DND-41 (cell line): Measurements from ENCODE around the gene EMILIN1.

Source experiments
- ATAC-seq: fragments of 200-7000 bp; cut with Tn5 transposase; 3 replicates; pipeline ENCODE4 v1.9.1; 2021; ENCODE audit warnings: low read depth; ENCODE audit not compliant: insufficient read depth
- DNase-seq: peaks from one replicate; pipeline ENCODE4 v3.0.0-alpha.2; 2020
- H2AFZ ChIP-seq: 2 replicates; pipeline ENCODE4 v1.6.0; 2012; ENCODE audit warnings: low read depth, low read length
- H3K27ac ChIP-seq: 2 replicates; pipeline ENCODE4 v1.5.1; 2012; ENCODE audit warnings: low read length, inconsistent platforms
- H3K27me3 ChIP-seq: fragments of 200-600 bp; sonication (generic); 2 replicates; pipeline ENCODE4 v1.6.0; 2012; ENCODE audit warnings: low read length, mild to moderate bottlenecking, inconsistent platforms; ENCODE audit not compliant: insufficient read depth, poor library complexity
- H3K36me3 ChIP-seq: 2 replicates; pipeline ENCODE4 v1.5.1; 2012; ENCODE audit warnings: low read length, inconsistent platforms; ENCODE audit not compliant: insufficient read depth
- H3K4me1 ChIP-seq: 2 replicates; pipeline ENCODE4 v1.5.1; 2012; ENCODE audit warnings: mild to moderate bottlenecking, low read length; ENCODE audit not compliant: insufficient read depth
- H3K4me2 ChIP-seq: 2 replicates; pipeline ENCODE4 v1.6.0; 2012; ENCODE audit warnings: mild to moderate bottlenecking, moderate library complexity, low read length, inconsistent platforms; ENCODE audit not compliant: insufficient read depth
- H3K4me3 ChIP-seq, 2 experiments: fragments of 200-600 bp in 1 of 2; shearing (Covaris generic) in 1 of 2; 2 replicates each; pipeline ENCODE4 v1.5.1; 2012 to 2016; ENCODE audit warnings: inconsistent platforms in 2 of 2, low read length in 2 of 2, mild to moderate bottlenecking in 2 of 2, low read depth in 1 of 2, moderate library complexity in 1 of 2
- H3K79me2 ChIP-seq: 2 replicates; pipeline ENCODE4 v1.6.0; 2012; ENCODE audit warnings: low read length, inconsistent platforms; ENCODE audit not compliant: insufficient read depth
- H3K9ac ChIP-seq: 2 replicates; pipeline ENCODE4 v1.6.0; 2012; ENCODE audit warnings: low read depth, mild to moderate bottlenecking, inconsistent platforms, low read length, moderate library complexity
- H3K9me3 ChIP-seq: 2 replicates; pipeline ENCODE4 v1.5.1; 2012; ENCODE audit warnings: low read length, moderate library complexity, mild to moderate bottlenecking, inconsistent platforms; ENCODE audit not compliant: insufficient read depth, severe bottlenecking
- H4K20me1 ChIP-seq: 2 replicates; pipeline ENCODE4 v1.6.0; 2012; ENCODE audit warnings: low read length; ENCODE audit not compliant: insufficient read depth
- CTCF ChIP-seq: IDR thresholded peaks from 2 replicates; pipeline ENCODE4 v1.5.1; 2012; ENCODE audit warnings: borderline replicate concordance, low read length, moderate library complexity, mild to moderate bottlenecking; ENCODE audit not compliant: poor library complexity, severe bottlenecking; ENCODE audit errors: extremely low read depth
- EZH2 ChIP-seq: IDR thresholded peaks from 3 replicates; pipeline ENCODE4 v1.6.1; 2012; ENCODE audit warnings: borderline replicate concordance, low read depth, mild to moderate bottlenecking, moderate library complexity, low read length, inconsistent platforms; ENCODE audit not compliant: severe bottlenecking

EMILIN1 gene

GRCh38 chr2:27071277-27071989, 7.0 kb upstream of the EMILIN1 start, which contains the start of gene OST4:
Gene OST4, minus strand, starts transcription at chr2:27071654.
- Histone ChIP-seq H4K20me1 (peaks cover 20% of the 10 kb centered on the region; the same call in 1 of the 2 replicates), H3K9ac (peak within 1 kb of the TSS; percentile 84), H3K79me2 (peaks cover 28% of the 10 kb centered on the region), H3K9me3 (no peaks in the 10 kb centered on the region), H3K27me3 (no peaks in the 10 kb centered on the region), H2AFZ (peak within 1 kb of the TSS; percentile 73), H3K4me1 (peaks cover 55% of the 10 kb centered on the region), H3K36me3 (peaks cover 35% of the 10 kb centered on the region), H3K27ac (peak within 1 kb of the TSS; percentile 78), H3K4me2 (peak within 1 kb of the TSS; percentile 95), H3K4me3 (peak within 1 kb of the TSS; percentile 84 to 91)
- DNase-seq = peak; percentile 89
- peak; percentile 90 for ATAC-seq
- TF ChIP-seq CTCF = peak; percentile 11
- no peak for TF ChIP-seq EZH2

- H3K36me3 ChIP-seq = peaks cover 35% of the 10 kb centered on the region
- peak overlapping the region; percentile 84 to 91; a peak in 3 of 4 replicates for H3K4me3 ChIP-seq
- H3K27ac ChIP-seq = peak overlapping the region; percentile 78
- H3K9ac ChIP-seq = peak overlapping the region; percentile 84
- no peak; the same call in 1 of the 3 replicates for ATAC-seq
- H3K79me2 ChIP-seq = peaks cover 28% of the 10 kb centered on the region
- H3K4me2 ChIP-seq = peak overlapping the region; percentile 95
- no peaks in the 10 kb centered on the region for H3K9me3 ChIP-seq
- no peak for DNase-seq
- H3K4me1 ChIP-seq = peaks cover 55% of the 10 kb centered on the region
- peak overlapping the region; percentile 73 for H2AFZ ChIP-seq
- no peak for TF ChIP-seq CTCF
- no peak for TF ChIP-seq EZH2
- H3K27me3 ChIP-seq = no peaks in the 10 kb centered on the region
- peaks cover 20% of the 10 kb centered on the region; the same call in 1 of the 2 replicates for H4K20me1 ChIP-seq
These were observed 6.2 kb upstream of the EMILIN1 start for GRCh38 chr2:27071990-27072830.

- Histone ChIP-seq H3K27me3 (no peaks in the 10 kb centered on the region), H2AFZ (no peak overlapping the region), H3K4me2 (peak overlapping the region; percentile 95; the same call in 1 of the 2 replicates), H3K79me2 (peaks cover 28% of the 10 kb centered on the region), H4K20me1 (peaks cover 20% of the 10 kb centered on the region; the same call in 1 of the 2 replicates), H3K9ac (no peak overlapping the region), H3K27ac (no peak overlapping the region), H3K4me1 (peaks cover 55% of the 10 kb centered on the region), H3K9me3 (no peaks in the 10 kb centered on the region), H3K4me3 (no peak overlapping the region), H3K36me3 (peaks cover 28% of the 10 kb centered on the region)
- DNase-seq (no peak), ATAC-seq (no peak)
- TF ChIP-seq EZH2 (no peak), CTCF (no peak)
These were observed 5.5 kb upstream of the EMILIN1 start for GRCh38 chr2:27072920-27073319.
